IPS-11a (cell line): ENCODE data around the gene ZDHHC13.

Source experiments
- H3K4me3 ChIP-seq: one replicate; pipeline ENCODE4 v1.5.1; 2013; ENCODE audit warnings: low read depth, low read length, control low read depth

ZDHHC13 gene

GRCh38 chr11:19116971-19117759 lies at the start of gene ZDHHC13:
Gene ZDHHC13 (plus strand): TSS chr11:19117168. CDS start chr11:19117250, 82 bp downstream.
- peak within 1 kb of the TSS; percentile 69 for H3K4me3 ChIP-seq

GRCh38 chr11:19071255-19071654 lies 45.7 kb upstream of the ZDHHC13 start:
- no peak overlapping the region for H3K4me3 ChIP-seq

GRCh38 chr11:19072464-19072863 lies 44.5 kb upstream of the ZDHHC13 start:
- H3K4me3 ChIP-seq: no peak overlapping the region

GRCh38 chr11:19073454-19074415 lies 43.2 kb upstream of the ZDHHC13 start:
- H3K4me3 ChIP-seq: no peak overlapping the region

GRCh38 chr11:19075636-19076035 lies 41.3 kb upstream of the ZDHHC13 start:
- H3K4me3 ChIP-seq: no peak overlapping the region

GRCh38 chr11:19076744-19077589 lies 40.0 kb upstream of the ZDHHC13 start:
- no peak overlapping the region for H3K4me3 ChIP-seq

- no peak overlapping the region for H3K4me3 ChIP-seq
These were observed 39.0 kb upstream of the ZDHHC13 start for GRCh38 chr11:19077965-19078364.

GRCh38 chr11:19079643-19080440 lies 37.1 kb upstream of the ZDHHC13 start:
- H3K4me3 ChIP-seq: no peak overlapping the region

GRCh38 chr11:19080579-19080993 lies 36.4 kb upstream of the ZDHHC13 start:
- H3K4me3 ChIP-seq: no peak overlapping the region

- no peak overlapping the region for H3K4me3 ChIP-seq
These were observed 33.8 kb upstream of the ZDHHC13 start for GRCh38 chr11:19083166-19083565.

GRCh38 chr11:19084661-19085315 lies 32.2 kb upstream of the ZDHHC13 start:
- no peak overlapping the region for H3K4me3 ChIP-seq

- H3K4me3 ChIP-seq: no peak overlapping the region
These were observed 29.3 kb upstream of the ZDHHC13 start for GRCh38 chr11:19087658-19088057.

- no peak overlapping the region for H3K4me3 ChIP-seq
These were observed 28.2 kb upstream of the ZDHHC13 start for GRCh38 chr11:19088791-19089190.

GRCh38 chr11:19089421-19089820 lies 27.5 kb upstream of the ZDHHC13 start:
- H3K4me3 ChIP-seq: no peak overlapping the region

GRCh38 chr11:19091366-19091765 lies 25.6 kb upstream of the ZDHHC13 start:
- no peak overlapping the region for H3K4me3 ChIP-seq

GRCh38 chr11:19092342-19092741 lies 24.6 kb upstream of the ZDHHC13 start:
- H3K4me3 ChIP-seq: no peak overlapping the region

- no peak overlapping the region for H3K4me3 ChIP-seq
These were observed 24.1 kb upstream of the ZDHHC13 start for GRCh38 chr11:19092850-19093249.

GRCh38 chr11:19093976-19094375 lies 23.0 kb upstream of the ZDHHC13 start:
- no peak overlapping the region for H3K4me3 ChIP-seq

GRCh38 chr11:19094859-19095258 lies 22.1 kb upstream of the ZDHHC13 start:
- no peak overlapping the region for H3K4me3 ChIP-seq
